ENCODE measurements around the gene CAPN10.

CAPN10 gene

DNA sequence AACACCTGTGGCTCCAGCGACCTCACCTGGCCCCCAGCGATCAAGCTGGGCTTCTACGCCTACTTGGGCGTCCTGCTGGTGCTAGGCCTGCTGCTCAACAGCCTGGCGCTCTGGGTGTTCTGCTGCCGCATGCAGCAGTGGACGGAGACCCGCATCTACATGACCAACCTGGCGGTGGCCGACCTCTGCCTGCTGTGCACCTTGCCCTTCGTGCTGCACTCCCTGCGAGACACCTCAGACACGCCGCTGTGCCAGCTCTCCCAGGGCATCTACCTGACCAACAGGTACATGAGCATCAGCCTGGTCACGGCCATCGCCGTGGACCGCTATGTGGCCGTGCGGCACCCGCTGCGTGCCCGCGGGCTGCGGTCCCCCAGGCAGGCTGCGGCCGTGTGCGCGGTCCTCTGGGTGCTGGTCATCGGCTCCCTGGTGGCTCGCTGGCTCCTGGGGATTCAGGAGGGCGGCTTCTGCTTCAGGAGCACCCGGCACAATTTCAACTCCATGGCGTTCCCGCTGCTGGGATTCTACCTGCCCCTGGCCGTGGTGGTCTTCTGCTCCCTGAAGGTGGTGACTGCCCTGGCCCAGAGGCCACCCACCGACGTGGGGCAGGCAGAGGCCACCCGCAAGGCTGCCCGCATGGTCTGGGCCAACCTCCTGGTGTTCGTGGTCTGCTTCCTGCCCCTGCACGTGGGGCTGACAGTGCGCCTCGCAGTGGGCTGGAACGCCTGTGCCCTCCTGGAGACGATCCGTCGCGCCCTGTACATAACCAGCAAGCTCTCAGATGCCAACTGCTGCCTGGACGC, 43.6 kb downstream of the CAPN10 start:
- TF ChIP-seq, protein P1, sequence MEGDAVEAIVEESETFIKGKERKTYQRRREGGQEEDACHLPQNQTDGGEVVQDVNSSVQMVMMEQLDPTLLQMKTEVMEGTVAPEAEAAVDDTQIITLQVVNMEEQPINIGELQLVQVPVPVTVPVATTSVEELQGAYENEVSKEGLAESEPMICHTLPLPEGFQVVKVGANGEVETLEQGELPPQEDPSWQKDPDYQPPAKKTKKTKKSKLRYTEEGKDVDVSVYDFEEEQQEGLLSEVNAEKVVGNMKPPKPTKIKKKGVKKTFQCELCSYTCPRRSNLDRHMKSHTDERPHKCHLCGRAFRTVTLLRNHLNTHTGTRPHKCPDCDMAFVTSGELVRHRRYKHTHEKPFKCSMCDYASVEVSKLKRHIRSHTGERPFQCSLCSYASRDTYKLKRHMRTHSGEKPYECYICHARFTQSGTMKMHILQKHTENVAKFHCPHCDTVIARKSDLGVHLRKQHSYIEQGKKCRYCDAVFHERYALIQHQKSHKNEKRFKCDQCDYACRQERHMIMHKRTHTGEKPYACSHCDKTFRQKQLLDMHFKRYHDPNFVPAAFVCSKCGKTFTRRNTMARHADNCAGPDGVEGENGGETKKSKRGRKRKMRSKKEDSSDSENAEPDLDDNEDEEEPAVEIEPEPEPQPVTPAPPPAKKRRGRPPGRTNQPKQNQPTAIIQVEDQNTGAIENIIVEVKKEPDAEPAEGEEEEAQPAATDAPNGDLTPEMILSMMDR (IDR thresholded peaks at IDR 0.05; ENCODE audit: control insufficient read depth, insufficient read depth, low read depth, low read length, missing control alignments) = no peak
- H3K4me3 ChIP-seq (ENCODE audit: control insufficient read depth, low read depth, low read length) = no peak overlapping the region
- no peak for DNase-seq (ENCODE audit: low read depth)

DNA sequence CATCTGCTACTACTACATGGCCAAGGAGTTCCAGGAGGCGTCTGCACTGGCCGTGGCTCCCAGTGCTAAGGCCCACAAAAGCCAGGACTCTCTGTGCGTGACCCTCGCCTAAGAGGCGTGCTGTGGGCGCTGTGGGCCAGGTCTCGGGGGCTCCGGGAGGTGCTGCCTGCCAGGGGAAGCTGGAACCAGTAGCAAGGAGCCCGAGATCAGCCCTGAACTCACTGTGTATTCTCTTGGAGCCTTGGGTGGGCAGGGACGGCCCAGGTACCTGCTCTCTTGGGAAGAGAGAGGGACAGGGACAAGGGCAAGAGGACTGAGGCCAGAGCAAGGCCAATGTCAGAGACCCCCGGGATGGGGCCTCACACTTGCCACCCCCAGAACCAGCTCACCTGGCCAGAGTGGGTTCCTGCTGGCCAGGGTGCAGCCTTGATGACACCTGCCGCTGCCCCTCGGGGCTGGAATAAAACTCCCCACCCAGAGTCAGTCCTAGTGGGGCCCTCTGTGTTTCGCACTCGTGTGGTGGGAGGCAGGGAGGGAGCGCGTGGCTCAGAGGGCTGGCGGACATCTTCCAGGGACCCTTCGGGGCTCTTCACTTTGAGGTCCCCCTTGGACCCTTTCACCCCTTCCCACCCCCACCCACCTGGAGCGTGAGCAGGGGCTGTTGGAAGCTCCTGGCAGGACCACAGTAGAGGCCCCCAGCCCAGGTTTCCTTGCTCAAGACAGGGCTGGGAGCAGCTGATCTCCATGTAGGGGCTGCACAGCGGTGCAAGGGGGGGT, 44.4 kb downstream of the CAPN10 start:
- no peak for DNase-seq (ENCODE audit: low read depth)
- no peak overlapping the region for H3K4me3 ChIP-seq (ENCODE audit: control insufficient read depth, low read depth, low read length)
- TF ChIP-seq, protein P1 (IDR thresholded peaks at IDR 0.05; ENCODE audit: control insufficient read depth, insufficient read depth, low read depth, low read length, missing control alignments) = no peak

DNA sequence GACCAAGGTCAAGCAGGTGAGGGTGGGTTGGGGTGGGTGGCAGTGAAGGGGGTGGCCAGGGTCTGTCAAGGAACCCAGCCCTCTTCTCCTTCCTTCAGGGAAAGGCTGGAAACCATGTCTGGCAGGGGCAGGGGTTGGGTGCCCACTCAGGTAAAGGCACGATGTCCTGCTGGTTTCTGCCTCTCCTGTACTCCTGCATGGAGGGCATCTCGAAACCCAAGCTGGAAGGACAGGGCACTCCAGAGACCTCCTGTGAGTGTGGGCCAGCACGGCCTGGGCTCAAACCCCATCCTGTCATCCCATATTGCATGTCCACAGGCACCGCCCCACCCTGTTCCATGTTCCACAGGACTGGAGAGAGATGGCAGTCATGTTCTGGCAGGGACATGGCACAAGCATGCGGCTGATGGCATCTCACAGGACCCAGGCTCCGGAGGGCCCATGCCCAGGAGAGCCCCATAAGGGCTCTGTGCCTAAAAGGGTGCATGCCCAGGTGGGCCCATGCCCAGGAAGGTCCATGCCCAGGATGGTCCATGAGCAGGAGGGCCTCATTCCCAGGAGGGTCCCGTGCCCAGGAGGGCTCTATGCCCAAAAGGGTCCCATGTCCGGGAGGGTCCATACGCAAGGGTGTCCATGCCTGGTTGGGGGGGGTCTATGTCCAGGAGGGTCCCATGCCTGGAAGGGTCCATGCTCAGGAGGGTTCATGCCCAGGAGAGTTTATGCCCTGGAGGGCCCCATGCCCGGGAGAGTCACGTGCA, 45.2 kb downstream of the CAPN10 start:
- H3K4me3 ChIP-seq (ENCODE audit: control insufficient read depth, low read depth, low read length) = no peak overlapping the region
- TF ChIP-seq, protein P1 (IDR thresholded peaks at IDR 0.05; ENCODE audit: control insufficient read depth, insufficient read depth, low read depth, low read length, missing control alignments) = no peak
- DNase-seq (ENCODE audit: low read depth) = no peak

DNA sequence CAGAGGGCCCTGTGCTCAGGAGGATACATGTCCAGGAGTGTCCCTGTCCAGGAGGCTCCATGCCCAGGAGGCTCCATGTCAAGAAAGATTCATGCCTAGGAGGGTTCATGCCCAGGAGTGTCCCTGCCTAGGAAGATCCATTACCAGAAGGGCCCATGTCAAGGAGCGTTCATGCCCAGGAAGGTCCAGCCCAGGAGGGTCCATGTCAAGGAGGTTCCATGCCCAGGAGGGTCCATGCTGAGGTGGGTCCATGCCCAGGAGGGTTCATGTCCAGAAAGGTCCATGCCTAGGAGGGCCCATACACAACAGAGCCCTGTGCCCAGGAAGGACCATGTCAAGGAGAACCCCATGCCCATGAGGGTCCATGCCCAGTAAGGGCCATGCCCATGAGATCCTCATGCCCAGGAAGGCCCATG, 45.8 kb downstream of the CAPN10 start:
- H3K4me3 ChIP-seq (ENCODE audit: control insufficient read depth, low read depth, low read length) = no peak overlapping the region
- TF ChIP-seq, protein P1 (IDR thresholded peaks at IDR 0.05; ENCODE audit: control insufficient read depth, insufficient read depth, low read depth, low read length, missing control alignments) = no peak
- no peak for DNase-seq (ENCODE audit: low read depth)

DNA sequence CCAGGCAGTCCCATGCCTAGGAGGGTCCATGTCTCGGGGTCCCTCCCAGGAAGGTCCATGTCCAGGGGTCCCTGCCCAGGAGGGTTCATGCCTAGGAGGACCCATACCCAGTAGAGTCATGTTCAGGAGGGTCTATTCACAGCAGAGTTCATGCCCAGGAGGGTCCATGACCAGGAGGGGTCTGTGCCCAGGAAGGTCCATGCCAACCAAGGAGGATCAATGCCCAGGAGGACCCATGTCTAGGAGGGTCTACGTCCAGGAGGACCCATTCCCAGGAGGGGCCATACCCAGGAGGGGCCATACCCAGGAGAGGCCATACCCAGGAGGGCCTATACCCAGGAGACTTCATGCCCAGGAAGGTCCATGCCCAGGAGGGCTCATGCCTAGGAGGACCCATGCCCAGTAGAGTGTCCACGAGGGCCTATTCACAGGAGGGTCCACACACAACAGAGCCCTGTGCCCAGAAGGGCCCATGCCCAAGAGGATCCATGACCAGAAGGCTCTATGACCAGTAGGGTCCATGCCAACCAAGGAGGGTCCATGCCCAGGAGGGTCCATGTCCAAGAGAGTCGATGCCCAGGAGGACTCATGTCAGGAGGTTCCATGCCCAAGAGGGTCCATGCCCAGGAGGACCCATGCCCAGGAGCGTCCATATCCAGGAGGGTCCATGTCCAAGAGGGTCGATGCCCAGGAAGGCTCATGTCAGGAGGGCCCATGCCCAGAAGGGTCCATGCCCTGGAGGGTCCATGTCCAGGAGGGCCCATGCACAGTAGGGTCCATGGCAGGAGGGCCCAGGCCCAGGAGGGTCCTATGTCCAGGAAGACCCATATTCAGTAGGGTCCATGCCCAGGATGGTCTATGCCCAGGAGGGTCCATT, 48.8 kb downstream of the CAPN10 start:
- TF ChIP-seq, protein P1 (IDR thresholded peaks at IDR 0.05; ENCODE audit: control insufficient read depth, insufficient read depth, low read depth, low read length, missing control alignments) = no peak
- DNase-seq (ENCODE audit: low read depth) = no peak
- no peak overlapping the region for H3K4me3 ChIP-seq (ENCODE audit: control insufficient read depth, low read depth, low read length)

Measured in AG09309 (cell line).